Inferior parietal cortex (tissue), 1 donor: ENCODE results near the gene ONECUT2.
"Not testable (repeated sequence)": the region's sequence is repeated elsewhere in the genome, so short reads cannot be mapped to it uniquely, and the experiment has no call there.

Source experiments
- DNase-seq: peaks from one replicate; pipeline ENCODE4 v3.0.0-alpha.2; 2016; ENCODE audit errors: extremely low spot score

ONECUT2 gene

DNA sequence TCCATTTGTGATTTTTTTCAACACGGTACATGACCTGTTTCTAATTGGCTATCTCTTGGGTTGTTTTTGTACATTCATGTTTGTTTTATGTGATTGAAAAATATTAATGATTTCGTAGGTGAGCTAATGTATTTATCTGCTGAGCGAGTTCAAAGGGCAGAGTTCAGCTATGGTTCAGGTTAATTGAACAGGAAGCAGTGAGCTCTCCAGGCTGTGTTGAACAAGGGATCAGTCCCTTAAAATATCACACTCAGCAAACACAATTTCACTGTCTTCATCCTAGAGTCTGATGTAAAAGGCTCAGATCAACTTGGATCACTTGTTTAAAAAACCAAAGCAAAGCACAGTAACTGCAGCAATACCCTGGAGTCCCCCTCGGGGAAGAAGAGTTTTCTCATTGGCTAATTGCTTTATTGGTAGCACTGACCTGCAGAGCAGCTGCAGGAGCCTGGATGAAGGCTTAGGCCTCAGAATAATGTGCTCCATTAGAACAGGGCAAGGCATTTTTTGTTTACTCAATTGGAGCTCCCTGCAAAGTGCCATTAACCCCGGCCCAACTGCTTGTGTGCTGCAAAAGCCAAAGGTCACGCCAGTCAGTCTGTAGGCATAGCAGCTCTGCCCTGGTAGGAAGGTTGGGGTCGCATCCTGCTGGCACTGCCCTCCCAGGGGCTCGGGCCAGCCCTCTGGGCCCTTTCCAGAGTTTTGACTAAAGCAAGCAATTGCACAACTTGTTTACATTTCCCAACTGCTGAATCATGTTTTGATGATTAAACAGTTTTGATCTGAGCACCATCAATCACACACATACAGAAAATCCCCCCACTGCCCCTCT is 10.5 kb downstream of the ONECUT2 start:
- DNase-seq, result no peak

DNA sequence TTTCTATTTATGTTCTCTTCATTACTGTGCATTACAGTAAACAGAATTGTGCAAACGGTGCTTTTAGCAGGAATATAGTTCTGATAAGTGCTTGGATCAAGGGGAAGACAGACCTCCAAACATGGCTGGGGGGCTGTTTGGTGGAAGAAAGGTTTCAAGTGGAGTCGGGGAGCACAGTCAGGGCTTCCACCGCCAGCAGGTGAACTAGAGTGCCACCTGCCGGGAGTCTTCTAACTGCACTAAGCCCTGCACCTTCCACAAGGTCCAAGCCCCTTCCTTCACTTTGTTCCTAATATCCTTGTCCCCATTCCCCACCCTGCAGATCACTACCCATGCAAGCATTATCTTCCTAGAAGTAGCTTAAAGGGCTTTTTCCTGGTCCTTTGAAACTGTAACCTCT is 11.1 kb downstream of the ONECUT2 start:
- DNase-seq, result no peak

DNA sequence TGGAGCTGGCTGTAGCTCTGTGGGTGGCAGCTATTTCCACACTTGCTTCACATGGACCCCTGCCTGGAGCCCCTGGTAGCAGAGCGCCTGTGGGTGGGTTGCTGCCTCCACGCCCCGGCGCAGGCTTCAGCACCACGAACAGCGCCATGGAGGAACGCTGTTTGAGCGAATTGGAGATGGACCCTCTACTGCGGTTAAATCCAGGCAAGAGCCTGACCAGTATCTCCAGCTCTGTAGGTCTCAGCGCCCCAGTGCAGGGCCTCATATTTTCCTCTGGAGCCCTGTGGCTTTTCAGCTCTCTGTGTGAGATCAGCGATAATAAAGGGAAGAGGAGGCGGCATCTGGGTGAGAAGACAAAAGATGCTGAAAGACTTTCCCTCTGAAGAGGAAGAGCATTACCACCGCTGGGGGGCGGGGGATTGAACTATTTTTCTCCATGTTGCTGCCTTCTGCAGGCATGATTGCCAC is 12.0 kb downstream of the ONECUT2 start:
- DNase-seq, result peak; percentile 26

DNA sequence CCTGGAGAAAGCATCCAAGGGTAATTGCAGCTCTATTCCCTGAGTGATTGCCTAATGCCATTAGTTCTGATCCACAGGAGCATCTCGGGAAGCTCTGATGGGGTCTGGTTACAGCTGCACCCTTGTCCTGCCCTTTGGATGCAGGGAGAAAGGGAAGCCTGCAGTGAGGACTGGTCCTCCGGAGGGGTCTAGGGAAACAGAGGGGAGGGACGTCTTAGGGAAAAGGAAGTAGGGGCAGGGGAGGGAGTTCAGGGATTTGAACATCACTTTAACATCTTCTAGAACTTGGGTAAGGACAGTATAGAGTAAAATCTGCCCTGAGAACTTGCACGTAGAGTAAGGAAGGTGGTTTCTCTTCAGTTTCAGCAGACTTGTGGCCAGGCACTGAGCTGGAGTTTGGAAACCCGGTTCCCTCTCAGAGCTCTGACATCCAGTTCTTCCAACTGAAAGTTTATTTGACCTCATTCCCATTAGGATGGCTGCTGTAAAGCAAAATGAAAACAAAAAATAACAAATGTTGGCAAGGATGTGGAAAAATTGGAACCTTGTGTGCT is 20.5 kb downstream of the ONECUT2 start:
- DNase-seq, result no peak

DNA sequence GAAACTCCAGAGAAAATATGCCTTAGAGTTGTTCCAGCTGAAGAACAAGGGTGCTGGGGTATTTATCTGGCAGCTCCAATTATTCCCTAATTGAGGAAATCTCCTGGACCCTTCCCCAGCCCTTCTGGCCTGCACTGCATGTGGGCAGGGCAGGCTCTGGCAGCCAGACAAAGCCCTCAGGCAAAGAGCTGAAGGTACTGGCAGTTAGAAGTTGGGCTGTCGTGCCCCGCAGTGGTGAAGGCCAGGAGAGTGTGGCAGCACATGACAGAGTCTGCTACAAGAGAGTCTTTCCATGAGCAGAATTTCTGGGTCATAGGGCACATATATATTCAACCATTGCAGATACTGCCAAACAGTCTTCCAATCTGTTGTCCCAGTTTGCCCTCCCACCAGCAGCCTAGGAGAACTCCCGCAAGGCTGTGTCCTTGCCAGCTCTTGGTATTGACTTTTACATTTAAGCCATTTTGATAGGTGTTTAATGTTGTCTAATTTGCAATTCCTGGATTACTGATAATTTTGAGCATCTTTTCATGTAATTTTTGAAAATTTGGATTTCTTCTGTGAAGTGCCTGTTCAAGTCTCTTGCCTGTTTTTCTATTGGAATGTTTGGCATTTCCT is 26.6 kb downstream of the ONECUT2 start:
- DNase-seq, result no peak

DNA sequence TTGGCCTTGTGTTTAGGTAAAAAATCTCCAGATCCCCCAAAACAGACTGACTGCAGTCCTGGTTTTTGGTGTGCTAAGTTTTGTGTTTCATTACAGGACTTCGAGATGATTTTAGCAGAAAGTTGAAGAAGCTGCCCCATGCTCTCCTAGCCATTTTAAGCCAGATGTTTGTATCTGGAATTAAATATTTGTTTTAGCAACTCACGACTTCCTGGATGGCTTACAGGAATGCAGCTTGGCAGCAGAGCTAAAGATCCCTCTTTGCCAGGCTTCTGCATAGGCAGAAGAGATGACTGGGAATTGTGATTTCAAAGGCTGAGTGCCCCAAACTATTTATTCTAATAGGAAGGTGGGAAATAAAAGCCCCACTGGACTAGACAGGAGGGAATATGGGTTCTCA is 31.1 kb downstream of the ONECUT2 start:
- no peak for DNase-seq

DNA sequence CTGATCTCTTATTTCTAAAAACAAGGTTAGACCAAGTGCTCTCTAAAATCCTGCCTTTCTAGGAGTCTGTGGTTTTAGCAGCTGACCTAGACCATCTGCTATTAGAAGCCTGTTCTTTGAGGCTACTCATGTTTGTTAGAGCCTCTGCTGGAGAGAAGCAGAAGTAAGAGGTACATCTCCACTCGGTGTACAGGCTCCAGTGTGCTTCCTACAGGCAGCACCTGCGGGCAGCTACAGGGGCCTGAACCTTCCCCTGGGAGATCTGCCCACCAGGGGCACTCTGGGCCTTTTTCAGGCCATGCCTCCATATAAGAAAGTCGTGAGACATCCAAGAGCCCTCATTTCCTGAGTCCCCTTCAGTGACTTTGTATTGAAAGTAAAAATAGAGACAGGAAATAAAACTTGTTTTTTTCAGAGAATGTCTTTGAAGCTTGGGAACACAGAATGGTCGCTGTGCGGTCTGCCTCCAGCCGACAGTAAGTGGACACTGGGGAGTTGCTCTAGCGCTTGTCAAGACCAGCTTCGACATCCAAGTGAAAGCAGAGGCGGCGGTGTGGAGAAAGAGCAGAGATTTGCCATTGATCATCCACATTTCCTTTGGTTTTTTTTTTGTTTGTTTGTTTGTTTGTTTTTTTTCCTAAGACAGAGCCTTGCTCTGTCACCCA is 31.7 kb downstream of the ONECUT2 start:
- DNase-seq, result no peak

DNA sequence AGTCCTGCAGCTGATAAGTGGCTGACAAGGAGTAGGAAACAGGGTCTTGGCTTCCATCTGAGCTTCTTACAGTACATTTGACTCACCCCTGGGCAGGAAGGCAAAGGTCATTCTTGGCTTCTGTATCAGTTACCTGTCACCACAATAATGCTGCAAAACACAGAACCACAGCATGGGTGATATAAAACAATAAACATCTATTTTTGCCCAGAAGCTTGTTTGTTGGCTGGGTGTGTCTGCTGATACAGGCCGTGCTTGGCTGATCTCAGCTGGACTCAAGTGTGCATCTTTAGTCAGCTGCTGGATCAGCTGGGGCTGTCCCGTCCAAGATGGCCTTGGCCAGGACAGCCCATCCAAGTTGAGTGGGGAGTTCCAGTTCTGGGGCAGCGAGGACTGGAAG is 34.7 kb downstream of the ONECUT2 start:
- no peak for DNase-seq

DNA sequence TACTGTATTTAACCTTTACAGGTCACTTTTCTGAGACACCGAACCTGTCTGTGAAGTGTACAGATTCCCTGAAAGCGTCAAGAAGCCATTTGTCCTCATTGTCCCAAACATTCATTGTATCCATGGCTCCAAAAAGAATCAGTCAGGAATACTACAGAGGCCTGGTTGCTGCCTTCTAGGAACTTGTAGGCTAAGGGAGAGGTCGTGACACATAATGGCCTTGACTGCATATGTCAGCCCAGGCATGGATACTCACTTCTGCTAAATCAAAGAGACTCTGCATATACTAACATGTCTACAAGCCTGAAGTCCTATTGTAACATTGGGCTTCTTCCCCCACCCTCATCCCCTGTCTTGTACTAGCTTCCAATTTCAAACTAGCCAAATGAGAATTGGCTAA is 40.2 kb downstream of the ONECUT2 start:
- no peak for DNase-seq

DNA sequence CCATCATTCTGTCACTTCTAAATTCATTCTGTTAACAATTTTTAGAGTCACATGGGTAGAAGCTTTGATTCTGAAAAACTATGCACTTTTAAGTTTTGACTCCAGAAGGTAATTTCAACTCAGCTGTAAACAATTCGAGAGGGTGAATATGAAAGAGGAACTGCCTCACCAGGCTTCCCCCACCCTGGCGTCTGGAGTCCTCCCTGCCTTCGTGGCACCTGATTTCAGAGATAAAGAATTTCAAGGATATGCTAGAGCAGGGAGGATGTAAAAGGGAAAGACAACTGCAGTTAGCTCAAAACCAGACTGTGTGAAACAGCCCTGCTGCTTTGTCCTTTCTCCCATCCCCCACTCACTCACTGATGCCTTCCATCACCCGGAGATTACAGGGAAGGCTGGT is 40.7 kb downstream of the ONECUT2 start:
- no peak for DNase-seq

DNA sequence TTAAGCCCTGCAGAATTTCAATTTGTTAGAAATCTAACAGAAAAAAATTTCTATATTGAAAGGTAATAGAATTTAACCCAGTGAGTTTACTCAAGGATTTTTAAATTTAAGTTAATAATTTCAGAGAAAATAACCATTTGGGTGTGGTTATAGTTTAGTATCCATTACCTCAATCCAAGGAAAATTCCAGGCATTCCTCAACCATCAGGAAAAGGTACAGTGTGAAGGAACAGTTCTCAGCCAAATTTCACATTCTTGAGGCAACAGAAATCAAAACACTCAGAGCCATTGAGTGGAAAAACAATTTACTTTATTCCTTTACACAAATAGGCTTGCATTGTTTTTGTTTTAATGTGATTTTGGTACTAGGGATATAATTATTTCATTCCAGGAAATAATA is 45.6 kb downstream of the ONECUT2 start:
- no peak for DNase-seq

DNA sequence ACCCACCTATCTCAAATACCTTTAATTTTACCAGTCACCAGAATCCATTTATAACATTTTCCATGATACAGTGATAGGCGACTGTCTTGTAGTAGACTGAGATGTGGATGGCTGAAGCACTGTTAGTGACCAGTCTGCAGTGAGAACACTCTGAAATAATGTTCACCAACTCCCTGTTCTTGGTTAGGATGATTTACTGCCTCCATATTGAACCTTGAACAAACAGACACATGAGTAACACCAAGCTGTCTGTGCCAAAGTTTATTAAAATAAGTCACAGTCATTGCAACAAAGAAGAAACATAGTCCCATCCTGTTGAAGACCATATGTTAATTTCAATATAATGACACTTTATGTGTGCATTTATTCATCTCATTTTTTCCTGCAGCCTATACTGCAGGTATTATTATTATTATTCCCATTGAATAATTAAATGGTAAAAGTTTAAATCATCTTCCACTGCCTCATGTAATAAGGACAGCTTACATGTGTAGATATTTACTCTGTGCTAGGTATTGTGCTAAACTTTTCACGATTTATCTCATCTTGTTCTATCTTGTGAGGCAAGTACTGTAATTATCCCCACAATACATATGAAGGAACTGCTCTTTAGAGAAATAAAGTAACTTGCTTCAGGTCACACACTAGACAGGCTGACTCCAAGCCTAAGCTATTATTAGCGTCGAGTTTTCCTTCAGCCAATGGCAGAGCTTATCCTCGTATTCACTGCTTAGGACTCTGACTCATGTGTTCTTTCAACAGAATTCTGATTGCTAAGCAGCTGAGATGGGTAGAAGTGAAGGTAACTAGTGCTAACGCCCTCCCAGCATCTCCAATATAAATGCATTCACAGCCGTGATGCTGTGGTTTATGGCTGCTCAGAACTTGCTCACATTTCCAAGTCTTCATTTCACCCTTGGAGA is 62.5 kb downstream of the ONECUT2 start:
- DNase-seq, result no peak

DNA sequence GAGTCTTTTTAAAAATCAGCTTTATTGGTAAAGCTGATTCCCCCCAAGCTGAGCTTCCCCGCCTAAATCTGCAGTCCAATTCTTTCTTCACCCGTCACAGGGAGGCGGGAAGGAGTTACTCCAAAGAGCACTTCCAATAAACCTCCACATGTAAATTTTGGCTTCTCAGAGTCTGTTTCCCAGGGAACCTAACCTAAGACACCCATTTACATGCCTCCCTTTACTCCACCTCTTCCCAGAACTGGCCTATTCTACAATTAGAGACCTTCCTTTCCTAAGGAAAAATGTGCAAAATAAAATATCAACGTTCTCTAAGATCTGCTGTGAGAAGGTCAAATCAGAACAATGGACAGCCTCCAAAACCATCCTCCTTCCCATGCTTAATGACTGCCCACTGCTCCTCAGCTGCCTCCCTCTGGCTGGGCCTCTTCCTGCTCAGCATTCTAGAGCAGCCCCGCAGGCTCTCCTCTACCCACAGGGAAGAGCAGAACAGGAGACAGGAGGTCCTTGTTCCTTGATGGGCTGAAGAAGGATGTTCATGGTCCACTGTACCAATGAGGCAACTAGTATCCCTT is 63.6 kb downstream of the ONECUT2 start:
- no peak for DNase-seq

DNA sequence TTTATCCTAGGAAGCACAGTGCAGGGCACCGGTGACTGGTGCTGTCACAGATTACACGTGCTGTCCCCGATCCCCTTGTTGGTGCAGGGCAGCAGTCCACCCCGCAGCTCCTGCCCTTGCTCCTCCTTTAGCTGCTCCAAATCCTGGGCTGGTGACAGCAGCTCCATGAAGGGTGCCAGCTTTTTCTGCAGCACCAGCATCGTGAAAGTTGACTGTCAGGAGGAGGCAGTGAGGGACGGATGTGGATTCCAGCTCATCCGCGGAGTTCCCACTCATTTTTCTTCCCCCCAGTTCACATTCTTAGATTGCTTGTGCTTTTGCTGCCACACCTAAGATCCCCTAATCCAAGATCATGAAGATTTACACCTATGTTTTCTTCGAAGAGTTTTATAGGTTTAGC is 67.5 kb downstream of the ONECUT2 start:
- no peak for DNase-seq

DNA sequence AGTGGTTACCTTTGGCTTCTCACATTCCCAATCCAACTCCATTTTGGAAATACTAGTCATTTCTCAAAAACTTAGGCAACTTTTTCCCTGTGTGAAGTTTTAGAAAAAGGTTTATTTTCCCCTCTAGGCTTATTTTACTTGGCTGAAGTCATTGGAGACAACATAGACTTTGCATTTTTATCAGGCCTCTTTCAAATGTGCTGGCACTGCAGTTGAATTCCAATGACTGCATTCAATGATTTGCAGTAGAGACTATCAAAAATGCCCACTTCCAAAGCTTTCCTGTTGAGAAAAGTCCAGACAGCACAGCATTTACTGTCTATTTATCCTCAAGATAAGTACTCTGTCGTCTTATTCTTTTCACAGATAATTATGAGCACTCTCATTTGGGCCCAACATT is 70.1 kb downstream of the ONECUT2 start:
- DNase-seq, result no peak

DNA sequence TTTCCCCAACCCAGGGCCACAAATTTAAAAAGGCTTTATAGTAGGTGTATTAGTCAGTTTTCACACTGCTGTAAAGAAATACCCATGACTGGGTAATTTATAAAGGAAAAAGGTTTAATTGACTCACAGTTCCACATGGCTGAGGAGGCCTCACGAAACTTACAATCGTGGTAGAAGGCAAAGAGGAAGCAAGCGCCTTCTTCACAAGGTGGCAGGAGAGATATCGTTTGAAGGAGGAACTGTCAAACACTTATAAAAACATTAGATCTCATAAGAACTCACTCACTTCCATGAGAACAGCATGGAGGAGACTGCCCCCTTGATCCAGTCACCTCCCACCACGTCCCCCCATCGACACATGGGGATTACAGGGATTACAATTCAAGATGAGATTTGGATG is 80.9 kb downstream of the ONECUT2 start:
- no peak for DNase-seq

DNA sequence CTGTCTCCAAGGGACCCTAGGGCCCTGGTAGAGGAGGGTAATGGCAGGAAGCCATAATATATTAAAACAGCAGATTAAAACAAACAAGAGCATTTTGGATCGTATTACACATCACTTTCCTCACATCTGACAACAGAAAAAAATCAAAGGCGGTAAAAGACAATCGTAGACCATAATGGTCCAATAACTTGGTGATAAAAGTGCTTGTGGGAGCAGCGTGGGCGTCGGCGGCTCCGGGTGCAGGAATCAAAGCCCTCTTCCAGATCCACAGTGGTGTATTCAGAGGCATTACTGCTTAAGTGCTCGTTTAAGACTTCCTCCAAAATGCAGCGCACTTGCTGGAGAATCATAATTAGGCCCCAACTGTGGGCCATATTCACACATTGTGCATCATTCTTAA is 83.4 kb downstream of the ONECUT2 start:
- DNase-seq, result no peak

DNA sequence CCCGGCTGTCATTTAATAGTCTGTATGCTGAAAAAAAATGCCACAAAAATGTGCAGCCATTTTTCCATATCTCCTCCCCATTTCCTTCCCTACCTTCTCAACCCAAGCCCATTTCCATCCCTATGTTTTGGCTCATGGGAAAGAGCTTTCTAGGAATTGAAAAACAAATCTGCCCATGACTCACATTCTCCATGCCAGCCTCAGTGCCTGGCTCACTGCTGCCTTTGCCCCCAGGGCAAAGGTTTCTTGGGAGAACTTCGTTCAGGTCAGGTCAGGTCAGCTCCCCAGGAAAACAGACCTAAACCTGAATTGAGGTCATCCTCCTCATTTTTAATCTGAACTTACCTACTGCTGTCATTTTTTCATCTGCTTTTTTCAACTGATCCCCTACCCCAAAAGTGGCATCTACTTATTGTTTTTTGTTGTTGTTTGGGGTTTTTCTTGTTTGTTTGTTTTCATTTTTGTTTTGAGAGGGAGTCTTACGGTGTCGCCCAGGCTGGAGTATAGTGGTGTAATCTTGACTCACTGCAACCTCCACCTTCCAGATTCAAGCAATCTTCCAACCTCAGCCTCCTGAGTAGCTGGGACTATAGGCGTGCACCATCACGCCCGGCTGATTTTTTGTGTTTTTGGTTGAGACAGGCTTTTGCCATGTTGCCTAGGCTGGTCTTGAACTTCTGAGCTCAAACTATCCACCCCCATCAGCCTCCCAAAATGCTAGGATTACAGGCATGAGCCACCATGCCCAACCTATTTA is 84.7 kb downstream of the ONECUT2 start:
- DNase-seq, result no peak

DNA sequence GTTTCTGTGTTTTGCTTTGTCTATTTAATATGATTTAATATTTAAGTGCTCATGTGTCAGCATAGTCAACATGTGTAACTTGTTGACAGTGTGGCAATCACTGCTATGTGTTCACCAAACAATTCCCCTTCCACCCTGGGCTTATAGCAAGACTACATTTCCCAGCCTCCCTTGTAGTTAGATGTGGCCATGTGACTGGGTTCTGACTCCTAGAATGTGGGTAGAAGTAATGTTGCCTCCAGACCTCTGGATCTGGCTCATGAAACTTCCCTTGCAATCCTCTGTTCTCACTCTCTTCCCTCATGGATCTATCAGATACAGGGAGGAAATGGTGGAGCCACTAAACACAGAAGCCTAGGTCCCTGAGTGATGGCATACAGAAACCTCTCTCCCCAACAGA is 87.2 kb downstream of the ONECUT2 start:
- DNase-seq, result not testable (repeated sequence)

DNA sequence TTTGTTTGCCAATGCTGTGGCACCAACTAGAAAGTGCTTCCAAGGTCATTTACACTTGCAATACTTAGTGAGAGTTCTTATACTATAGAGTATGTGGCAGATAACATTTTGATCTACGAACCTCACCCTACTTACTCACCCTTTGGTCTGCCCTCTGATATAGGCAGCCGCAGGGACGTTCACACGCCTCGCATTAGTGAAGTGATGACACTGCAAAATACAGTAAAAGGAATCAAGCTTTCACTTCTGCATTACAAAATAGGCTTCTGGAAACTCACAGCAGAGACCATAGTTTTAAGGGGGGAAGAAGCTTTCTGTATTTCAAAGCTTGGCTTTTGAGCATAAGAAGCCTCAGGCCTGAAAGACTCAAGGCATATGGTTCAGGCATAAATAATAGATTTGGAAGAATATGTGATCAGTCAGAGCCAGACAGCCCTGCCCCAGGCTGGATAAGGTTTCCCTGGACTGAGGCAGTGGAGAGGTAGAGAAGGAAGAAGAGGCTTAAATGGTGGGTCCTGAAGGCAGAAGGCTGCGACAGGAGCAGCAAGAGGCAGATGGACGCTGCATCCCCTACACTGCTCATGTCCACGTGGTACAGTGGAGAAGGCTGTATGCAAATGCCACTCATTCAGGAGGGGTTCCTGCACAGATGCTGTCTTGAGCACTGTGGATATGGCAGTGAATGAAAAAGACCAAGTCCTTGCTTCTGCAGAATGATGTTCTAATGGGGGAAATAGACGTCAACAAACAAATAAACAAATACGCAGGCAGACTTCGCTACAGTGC is 88.2 kb downstream of the ONECUT2 start:
- peak; percentile 6 for DNase-seq
